D721Med (cell line): ENCODE measurements around the gene R3HDM1.

Source experiments
- DNase-seq: peaks from one replicate; pipeline ENCODE4 v3.0.0; 2011; ENCODE audit warnings: low spot score; ENCODE audit not compliant: insufficient read length
- FAIRE-seq: peaks from 2 replicates; lab custom pipeline; 2011; peaks lifted over from hg19 to GRCh38; lab: Jason Lieb, UNC
- CTCF ChIP-seq: IDR thresholded peaks from 2 replicates; pipeline ENCODE4 v1.5.1; 2012; ENCODE audit warnings: mild to moderate bottlenecking, control low read depth; ENCODE audit not compliant: insufficient read depth; ENCODE audit errors: missing control alignments

Gene R3HDM1

GRCh38 chr2:135563793-135564192 lies 32.5 kb downstream of the R3HDM1 start:
- no peak for DNase-seq
- TF ChIP-seq CTCF: no peak
- no peak for FAIRE-seq

GRCh38 chr2:135570884-135571283 lies 39.6 kb downstream of the R3HDM1 start:
- TF ChIP-seq CTCF: no peak
- no peak for FAIRE-seq
- DNase-seq: no peak

GRCh38 chr2:135573620-135574019 lies 42.3 kb downstream of the R3HDM1 start:
- FAIRE-seq (no peak), DNase-seq (no peak)
- TF ChIP-seq CTCF: peak; percentile 19

GRCh38 chr2:135581282-135581681 lies 50.0 kb downstream of the R3HDM1 start:
- no peak for DNase-seq
- no peak for TF ChIP-seq CTCF
- no peak for FAIRE-seq

- TF ChIP-seq CTCF: no peak
- no peak for FAIRE-seq
Measured at GRCh38 chr2:135582383-135582782, 51.1 kb downstream of the R3HDM1 start.

GRCh38 chr2:135585586-135585985 lies 54.3 kb downstream of the R3HDM1 start:
- no peak for DNase-seq
- peak; percentile 5 for TF ChIP-seq CTCF
- peak; percentile 55 for FAIRE-seq

More at GRCh38 chr2:135582383-135582782, 51.1 kb downstream of the R3HDM1 start:
- no peak for DNase-seq

GRCh38 chr2:135586148-135586547 lies 54.9 kb downstream of the R3HDM1 start:
- no peak for FAIRE-seq

More at GRCh38 chr2:135586148-135586547, 54.9 kb downstream of the R3HDM1 start:
- no peak for DNase-seq
- no peak for TF ChIP-seq CTCF
